Hepatocyte (in vitro differentiated cells): Measurements from ENCODE around the gene SYNGR2.

Experiments
- EZH2 ChIP-seq: fragments of 200-600 bp; sonication (generic); IDR thresholded peaks from 2 replicates; pipeline ENCODE4 v1.6.1; 2016; ENCODE audit warnings: antibody characterized with exemption, mild to moderate bottlenecking, borderline replicate concordance
- TF ChIP-seq, protein P1 (sequence below): fragments of 200-600 bp; sonication (generic); IDR thresholded peaks from 2 replicates; pipeline ENCODE4 v1.5.1; 2016; ENCODE audit warnings: antibody characterized with exemption, mild to moderate bottlenecking; ENCODE audit not compliant: poor library complexity

DNA sequence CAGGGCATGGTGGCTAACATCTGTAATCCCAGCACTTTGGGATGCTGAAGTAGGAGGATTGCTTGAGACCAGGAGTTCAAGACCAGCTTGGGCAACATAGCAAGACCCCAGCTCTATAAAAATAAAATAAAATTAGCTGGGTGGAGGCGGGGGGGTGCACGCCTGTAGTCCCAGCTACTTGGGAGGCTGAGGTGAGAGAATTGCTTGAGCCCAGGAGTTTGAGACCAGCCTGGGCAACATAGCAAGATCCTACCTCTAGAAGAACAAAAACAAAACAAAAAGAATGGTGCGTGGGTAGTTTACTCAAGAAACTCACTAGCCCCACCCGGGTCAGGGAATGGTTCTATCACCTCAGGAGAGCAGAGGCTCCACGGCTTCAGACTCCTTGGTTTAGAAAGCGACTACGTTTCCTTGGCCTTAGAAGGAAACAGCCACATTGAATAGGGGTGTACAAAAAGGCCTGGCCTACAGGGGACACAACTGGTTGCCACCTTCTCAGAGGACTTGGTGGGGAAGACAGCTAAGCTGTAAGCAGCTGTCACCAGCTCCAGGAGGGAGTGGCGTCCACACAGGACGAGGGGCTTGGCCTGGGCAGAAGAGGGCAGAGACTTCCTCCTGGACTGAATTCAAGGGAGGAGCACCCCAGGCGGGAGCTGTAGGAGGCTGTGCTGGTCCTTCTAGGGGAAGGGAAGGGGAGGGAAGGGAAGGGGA lies 17.8 kb downstream of the SYNGR2 start:
- no peak for TF ChIP-seq EZH2
- TF ChIP-seq, protein P1, sequence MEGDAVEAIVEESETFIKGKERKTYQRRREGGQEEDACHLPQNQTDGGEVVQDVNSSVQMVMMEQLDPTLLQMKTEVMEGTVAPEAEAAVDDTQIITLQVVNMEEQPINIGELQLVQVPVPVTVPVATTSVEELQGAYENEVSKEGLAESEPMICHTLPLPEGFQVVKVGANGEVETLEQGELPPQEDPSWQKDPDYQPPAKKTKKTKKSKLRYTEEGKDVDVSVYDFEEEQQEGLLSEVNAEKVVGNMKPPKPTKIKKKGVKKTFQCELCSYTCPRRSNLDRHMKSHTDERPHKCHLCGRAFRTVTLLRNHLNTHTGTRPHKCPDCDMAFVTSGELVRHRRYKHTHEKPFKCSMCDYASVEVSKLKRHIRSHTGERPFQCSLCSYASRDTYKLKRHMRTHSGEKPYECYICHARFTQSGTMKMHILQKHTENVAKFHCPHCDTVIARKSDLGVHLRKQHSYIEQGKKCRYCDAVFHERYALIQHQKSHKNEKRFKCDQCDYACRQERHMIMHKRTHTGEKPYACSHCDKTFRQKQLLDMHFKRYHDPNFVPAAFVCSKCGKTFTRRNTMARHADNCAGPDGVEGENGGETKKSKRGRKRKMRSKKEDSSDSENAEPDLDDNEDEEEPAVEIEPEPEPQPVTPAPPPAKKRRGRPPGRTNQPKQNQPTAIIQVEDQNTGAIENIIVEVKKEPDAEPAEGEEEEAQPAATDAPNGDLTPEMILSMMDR = no peak
